Stimulated activated CD8-positive, alpha-beta memory T cell treated with anti-CD3 and anti-CD28 coated beads, Interleukin-12 subunit alpha, Interleukin-12 subunit beta, amount 100 ng/mL, for 24 hours (primary cell): ENCODE results near the gene SCML2.
"Not testable (repeated sequence)": the region's sequence is repeated elsewhere in the genome, so short reads cannot be mapped to it uniquely, and the experiment has no call there.

Experiments
- DNase-seq: peaks from one replicate; pipeline ENCODE4 v3.0.0-alpha.2; 2020; ENCODE audit errors: extremely low read depth

The SCML2 gene

DNA sequence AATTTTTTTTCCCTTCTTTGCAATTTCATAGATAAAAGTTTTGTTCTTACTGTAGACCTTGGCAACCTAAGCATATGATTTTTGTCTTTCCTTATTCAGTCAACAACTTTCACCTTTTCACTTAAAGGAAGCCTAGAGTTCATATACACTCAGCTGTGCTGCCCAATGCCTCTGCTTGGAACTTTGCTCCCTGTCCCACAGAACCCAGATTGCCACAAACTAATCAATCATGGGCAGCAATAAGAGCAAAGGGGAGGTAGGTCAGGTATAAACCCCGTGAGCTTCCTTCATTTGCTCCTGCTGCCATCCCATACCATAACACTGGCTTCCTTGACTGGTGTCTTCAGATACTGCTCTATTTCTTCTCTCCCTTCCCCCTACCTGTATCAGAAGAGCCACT lies 82.8 kb downstream of the SCML2 start:
- no peak for DNase-seq

DNA sequence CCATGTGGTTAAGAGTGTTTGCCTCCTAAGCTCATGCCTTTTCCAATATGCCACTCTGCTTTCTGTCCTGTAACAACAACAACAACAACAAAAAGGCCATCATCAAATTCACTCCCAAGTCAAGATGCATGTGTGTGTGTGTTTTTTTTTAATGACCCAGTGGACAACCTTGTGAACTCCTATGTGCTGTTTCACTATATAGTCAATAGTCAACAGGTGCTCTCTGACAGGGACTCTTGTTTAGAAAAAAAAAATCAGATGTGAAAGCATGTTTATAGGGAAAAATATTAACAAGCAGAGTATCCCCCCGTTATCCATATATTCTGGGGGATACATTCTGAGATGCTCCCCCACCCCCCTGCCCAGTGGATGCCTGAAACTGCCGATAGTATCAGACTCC lies 83.2 kb downstream of the SCML2 start:
- no peak for DNase-seq

DNA sequence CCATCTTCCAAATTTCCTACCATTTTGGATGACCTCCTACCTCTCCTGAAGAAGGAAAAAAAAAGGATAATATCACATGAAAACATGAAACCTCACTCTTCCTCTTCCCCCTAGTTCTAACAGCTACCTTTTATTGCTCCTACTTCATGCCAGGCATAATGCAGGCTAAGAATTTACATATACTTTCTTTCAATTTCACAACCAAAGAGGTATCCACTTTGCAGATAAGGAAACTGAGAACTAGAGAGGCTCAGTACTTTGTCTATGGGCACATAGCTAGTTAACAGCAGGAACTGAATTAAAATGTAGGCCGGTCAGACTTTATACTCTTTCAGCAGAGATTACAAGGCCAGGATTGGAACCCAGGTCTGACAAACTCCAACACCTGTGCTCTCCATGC lies 99.4 kb downstream of the SCML2 start:
- no peak for DNase-seq

DNA sequence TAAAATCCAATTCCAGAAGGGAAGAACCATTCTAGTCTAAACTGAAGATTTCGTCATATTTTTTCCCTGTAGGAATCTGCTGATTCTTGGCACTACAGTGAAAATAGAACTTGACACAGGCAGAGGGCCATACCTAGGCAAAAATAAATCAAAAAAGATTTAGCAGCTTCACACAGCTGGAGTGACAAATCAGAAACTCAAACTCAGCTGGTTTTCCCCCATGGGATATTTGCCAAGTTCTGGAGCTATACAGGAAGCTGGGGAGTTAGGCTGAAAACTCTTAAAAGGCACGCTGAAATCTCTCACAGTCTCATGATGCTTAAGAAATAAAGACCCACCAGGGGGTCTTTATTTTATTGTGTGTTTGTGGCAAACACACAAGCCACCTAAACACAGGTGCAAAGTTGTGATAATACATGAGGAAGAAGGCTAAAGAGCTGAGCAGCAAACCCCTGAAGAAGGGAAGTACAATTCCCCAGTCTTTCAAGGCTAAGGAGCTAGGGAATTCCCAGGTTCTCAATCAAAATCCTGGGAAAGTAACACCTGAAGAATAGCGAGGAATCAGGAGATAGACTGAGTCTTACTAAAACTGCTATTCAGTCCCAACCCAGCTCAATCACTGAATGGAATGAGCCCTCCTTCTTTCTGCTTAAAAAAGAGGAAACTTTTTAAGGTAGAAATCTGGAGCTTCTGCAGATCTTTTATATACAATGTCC lies 101.7 kb downstream of the SCML2 start:
- DNase-seq, result no peak

DNA sequence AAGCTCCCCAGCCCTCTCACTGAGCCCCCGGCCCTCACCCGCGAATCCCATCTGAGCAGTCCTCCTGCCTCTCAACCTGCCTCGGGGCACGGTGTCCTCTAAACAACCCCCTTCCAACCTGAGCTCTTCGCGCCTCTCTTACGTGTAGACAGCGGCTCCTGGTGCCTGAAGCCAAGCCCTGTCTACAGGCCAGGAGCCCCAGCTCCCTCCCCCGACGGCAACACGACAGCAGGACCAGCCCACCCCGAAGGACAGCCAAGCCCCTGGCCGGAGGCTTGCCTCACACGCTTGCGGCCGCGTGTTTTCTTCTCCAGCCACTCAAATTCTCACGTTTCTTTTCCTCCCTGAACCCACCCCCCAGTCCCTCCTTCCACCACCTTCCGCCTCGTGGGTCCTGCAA lies 124.8 kb downstream of the SCML2 start:
- not testable (repeated sequence) for DNase-seq

DNA sequence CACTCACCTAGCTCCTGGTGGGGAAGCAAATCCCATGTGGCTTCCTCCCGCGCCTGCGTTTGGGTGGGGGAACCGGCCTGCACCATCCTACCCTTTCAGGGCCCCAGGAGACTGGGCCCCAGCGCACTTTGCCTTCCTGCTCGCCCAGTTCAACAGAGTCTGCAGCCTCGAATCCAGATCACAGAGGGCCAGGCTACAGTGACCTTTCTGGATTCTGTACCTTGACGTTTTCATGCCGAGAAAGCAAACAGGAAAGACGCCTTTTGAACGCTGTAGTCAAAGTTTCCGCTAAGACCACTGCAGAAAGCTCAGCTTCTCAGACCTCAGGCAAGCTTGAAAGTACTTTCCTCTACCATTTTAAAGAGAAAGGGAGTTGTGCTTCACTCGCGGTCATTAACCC lies 126.4 kb downstream of the SCML2 start:
- DNase-seq, result no peak

DNA sequence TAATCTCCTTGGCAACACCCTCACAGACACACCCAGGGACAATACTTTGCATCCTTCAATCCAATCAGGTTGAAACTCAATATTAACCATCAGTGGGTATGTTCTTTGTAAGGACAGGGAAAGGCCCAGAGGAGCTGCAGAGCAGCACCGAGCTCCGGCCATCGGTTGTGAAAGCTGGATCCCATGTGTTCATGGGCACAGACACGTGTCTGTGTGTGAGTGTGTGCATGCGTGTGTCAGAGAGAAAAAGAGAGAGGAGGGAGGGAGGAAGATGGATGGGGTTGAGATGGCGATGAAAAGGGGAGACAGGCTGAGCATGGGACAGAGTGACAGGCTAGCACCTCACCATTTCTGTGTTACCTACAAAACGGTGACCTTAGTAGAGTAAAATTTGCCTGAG lies 127.0 kb downstream of the SCML2 start:
- no peak for DNase-seq

DNA sequence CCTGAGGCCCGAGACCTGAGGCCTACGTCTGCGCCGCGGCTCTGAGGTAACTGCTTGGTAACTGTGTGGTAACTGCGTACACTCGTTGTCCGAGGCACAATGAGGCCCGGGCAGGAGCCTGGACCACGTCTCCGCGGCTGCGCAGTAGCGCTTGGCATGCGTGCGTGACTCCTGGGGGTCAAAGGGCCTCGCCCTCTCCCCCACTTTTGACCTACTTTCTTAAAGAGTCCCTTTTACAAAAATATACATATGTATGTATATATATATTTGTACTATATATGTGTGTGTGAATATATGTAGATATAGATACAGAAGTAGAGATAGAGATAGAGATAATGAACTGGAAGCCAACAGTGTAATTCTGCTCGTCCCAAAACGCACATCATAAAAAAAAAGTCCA lies 133.7 kb downstream of the SCML2 start, which contains the start of gene BEND2:
Gene BEND2, minus strand, starts transcription at position 101 of the 400 bp plus-strand sequence. CDS start 136 bp downstream, outside the sequence.
- no peak for DNase-seq

DNA sequence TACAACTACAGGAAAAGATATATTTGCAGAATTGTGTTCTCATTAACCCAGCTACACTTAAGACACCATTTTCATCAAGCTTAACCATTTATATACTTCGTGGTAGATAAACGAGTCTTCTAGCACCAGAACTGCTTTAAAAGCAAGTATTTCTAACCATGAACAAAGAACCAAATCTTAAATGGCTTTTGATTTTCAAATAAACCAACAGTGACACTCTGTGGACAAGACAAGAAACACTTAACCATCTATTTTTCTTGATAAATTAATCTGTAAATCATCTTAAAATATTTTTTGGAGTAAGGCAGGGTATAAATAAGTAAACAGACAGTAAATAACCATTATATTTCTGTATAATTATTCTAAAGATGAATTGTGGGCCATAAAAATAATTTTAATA lies 144.0 kb downstream of the SCML2 start:
- DNase-seq, result no peak

DNA sequence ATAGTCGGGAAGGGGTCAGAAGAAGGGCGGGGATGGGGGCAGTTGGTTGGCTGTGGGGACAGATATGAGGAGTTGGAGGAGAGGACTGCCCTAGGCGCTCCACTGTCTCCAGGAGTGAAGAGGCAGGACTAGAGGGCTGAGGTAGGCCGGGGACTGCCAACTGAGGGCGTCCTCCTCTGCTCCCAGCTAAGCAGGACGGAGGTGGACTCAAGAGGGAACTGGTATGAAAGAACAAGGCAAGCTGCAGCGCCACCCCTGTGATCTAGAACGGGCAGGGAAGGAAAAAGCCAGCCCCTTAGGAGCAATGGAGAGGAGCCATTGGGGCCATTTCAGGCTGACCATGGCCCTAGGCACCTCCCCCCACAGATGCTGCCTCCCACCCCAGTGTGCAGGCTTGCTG lies 147.8 kb downstream of the SCML2 start:
- DNase-seq, result no peak

DNA sequence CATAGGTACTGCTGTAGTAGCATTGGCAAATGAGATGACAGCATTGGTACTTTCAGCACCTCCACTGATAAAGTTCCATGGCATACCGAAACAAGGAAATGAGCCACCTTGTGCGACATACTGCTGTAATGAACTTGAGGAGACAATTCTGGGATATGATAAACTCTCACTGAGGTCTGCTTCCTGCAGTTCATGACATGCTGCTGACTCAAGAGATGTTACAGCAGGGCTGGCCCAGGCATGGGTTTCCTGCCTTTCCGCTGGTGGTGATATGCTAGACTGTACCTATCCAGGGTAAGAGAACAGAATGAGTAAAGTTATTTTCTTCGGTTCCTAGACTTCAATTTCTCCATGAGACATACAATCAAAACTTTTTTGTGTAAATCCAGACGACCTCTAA lies 150.9 kb downstream of the SCML2 start:
- DNase-seq, result no peak

DNA sequence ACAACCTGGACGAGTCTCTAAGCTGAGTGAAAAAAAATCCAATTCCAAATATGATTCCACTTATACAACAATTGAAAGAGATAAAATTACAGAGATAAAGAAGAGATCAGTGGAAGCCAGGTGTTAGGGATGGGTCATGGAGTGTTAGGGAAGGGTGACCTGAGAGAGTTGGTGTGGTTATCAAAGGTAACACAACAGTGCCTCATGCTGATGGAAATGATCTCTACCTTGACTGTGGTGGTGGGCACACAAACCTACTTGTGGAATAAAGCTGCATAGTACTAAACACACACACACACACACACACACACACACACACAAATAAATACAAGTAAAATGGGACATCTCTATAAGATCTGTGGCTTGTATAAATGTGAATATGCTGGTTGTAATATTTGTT lies 159.8 kb downstream of the SCML2 start:
- no peak for DNase-seq
